ENCODE measurements around the gene MYO18B.

Gene MYO18B

GRCh38 chr22:25823276-25823675 is 81.3 kb downstream of the MYO18B start:
- DNase-seq (ENCODE audit: low read depth) = no peak

- DNase-seq (ENCODE audit: low read depth) = no peak
Measured at GRCh38 chr22:25824828-25825423, 82.9 kb downstream of the MYO18B start.

- no peak for DNase-seq (ENCODE audit: low read depth)
Measured at GRCh38 chr22:25827415-25827814, 85.4 kb downstream of the MYO18B start.

- DNase-seq (ENCODE audit: low read depth) = no peak
Measured at GRCh38 chr22:25828422-25828821, 86.4 kb downstream of the MYO18B start.

GRCh38 chr22:25829237-25829636 is 87.2 kb downstream of the MYO18B start:
- no peak for DNase-seq (ENCODE audit: low read depth)

GRCh38 chr22:25829808-25830777 is 88.1 kb downstream of the MYO18B start:
- no peak for DNase-seq (ENCODE audit: low read depth)

- no peak for DNase-seq (ENCODE audit: low read depth)
Measured at GRCh38 chr22:25833091-25833490, 91.1 kb downstream of the MYO18B start.

- no peak for DNase-seq (ENCODE audit: low read depth)
Measured at GRCh38 chr22:25833676-25834075, 91.7 kb downstream of the MYO18B start.

- no peak for DNase-seq (ENCODE audit: low read depth)
Measured at GRCh38 chr22:25834490-25834889, 92.5 kb downstream of the MYO18B start.

- no peak for DNase-seq (ENCODE audit: low read depth)
Measured at GRCh38 chr22:25835348-25835747, 93.4 kb downstream of the MYO18B start.

GRCh38 chr22:25837288-25837900 is 95.4 kb downstream of the MYO18B start:
- no peak for DNase-seq (ENCODE audit: low read depth)

GRCh38 chr22:25838960-25839741 is 97.2 kb downstream of the MYO18B start:
- no peak for DNase-seq (ENCODE audit: low read depth)

GRCh38 chr22:25839755-25840154 is 97.8 kb downstream of the MYO18B start:
- no peak for DNase-seq (ENCODE audit: low read depth)

GRCh38 chr22:25840167-25840566 is 98.2 kb downstream of the MYO18B start:
- no peak for DNase-seq (ENCODE audit: low read depth)

GRCh38 chr22:25840891-25841290 is 98.9 kb downstream of the MYO18B start:
- no peak for DNase-seq (ENCODE audit: low read depth)

GRCh38 chr22:25841775-25842174 is 99.8 kb downstream of the MYO18B start:
- no peak for DNase-seq (ENCODE audit: low read depth)

- no peak for DNase-seq (ENCODE audit: low read depth)
Measured at GRCh38 chr22:25843660-25844405, 101.8 kb downstream of the MYO18B start.

- no peak for DNase-seq (ENCODE audit: low read depth)
Measured at GRCh38 chr22:25844601-25845000, 102.6 kb downstream of the MYO18B start.

- no peak for DNase-seq (ENCODE audit: low read depth)
Measured at GRCh38 chr22:25845985-25846745, 104.2 kb downstream of the MYO18B start.

- DNase-seq (ENCODE audit: low read depth) = no peak
Measured at GRCh38 chr22:25847451-25847850, 105.5 kb downstream of the MYO18B start.

GRCh38 chr22:25848954-25849353 is 107.0 kb downstream of the MYO18B start:
- no peak for DNase-seq (ENCODE audit: low read depth)
